AG10803 (cell line): ENCODE results near the gene UBA3.

ENCODE experiments used
- DNase-seq: peaks from one replicate; pipeline ENCODE4 v3.0.0; 2010; ENCODE audit warnings: low read depth
- H3K4me3 ChIP-seq: 2 replicates; pipeline ENCODE4 v1.5.1; 2011; ENCODE audit warnings: mild to moderate bottlenecking, low read length, control low read depth
- TF ChIP-seq, protein P1 (sequence below): conservative IDR thresholded peaks from 2 replicates; pipeline ENCODE4 v1.5.1; 2011; ENCODE audit warnings: mild to moderate bottlenecking, low read length, control low read depth, inconsistent platforms

Gene UBA3

GRCh38 chr3:69072928-69073327, 7.2 kb downstream of the UBA3 start:
- no peak overlapping the region for H3K4me3 ChIP-seq
- DNase-seq = no peak
- TF ChIP-seq, protein P1, sequence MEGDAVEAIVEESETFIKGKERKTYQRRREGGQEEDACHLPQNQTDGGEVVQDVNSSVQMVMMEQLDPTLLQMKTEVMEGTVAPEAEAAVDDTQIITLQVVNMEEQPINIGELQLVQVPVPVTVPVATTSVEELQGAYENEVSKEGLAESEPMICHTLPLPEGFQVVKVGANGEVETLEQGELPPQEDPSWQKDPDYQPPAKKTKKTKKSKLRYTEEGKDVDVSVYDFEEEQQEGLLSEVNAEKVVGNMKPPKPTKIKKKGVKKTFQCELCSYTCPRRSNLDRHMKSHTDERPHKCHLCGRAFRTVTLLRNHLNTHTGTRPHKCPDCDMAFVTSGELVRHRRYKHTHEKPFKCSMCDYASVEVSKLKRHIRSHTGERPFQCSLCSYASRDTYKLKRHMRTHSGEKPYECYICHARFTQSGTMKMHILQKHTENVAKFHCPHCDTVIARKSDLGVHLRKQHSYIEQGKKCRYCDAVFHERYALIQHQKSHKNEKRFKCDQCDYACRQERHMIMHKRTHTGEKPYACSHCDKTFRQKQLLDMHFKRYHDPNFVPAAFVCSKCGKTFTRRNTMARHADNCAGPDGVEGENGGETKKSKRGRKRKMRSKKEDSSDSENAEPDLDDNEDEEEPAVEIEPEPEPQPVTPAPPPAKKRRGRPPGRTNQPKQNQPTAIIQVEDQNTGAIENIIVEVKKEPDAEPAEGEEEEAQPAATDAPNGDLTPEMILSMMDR = no peak

DNA sequence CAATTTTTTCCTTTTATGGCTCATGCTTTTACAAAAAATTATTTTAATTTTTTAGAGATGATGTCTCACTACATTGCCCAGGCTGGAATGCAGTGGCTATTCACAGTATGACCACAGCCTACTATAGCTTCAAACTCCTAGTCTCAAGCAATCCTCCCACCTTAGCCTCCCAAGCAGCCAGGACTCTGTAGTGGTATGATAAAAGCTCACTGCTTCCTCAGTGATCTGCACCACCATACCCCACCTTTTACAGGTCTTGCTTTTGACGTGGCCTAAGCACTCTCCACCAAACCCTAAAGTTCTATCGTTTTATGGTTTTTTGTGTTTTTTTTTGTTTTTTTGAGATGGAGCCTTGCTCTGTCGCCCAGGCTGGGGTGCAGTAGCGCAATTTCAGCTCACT, 14.0 kb downstream of the UBA3 start:
- H3K4me3 ChIP-seq = no peak overlapping the region
- no peak for DNase-seq
- TF ChIP-seq, protein P1 = no peak

- H3K4me3 ChIP-seq = no peak overlapping the region
- TF ChIP-seq, protein P1 = no peak
- DNase-seq = no peak
Measured at GRCh38 chr3:69065318-69065964, 14.7 kb downstream of the UBA3 start.

DNA sequence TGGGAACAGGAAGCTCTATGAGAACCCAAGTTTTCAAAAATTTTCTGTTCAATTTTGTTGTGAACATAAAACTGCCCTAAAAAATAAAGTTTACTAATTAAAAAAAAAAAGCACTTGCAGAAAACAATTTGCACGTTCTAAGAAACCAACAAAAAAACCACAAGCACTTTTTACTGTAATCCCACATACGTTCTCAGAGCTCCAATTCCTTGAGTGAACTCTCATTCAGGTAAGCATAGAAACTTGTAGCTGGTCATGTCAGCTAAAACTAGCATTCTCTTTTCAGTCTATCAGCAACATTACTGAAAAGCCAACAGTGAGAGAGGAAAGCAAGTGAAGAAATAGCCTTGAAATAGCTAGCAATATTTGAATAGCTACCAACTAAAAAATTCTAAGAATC, 16.5 kb downstream of the UBA3 start:
- TF ChIP-seq, protein P1 = no peak
- DNase-seq = no peak
- no peak overlapping the region for H3K4me3 ChIP-seq

DNA sequence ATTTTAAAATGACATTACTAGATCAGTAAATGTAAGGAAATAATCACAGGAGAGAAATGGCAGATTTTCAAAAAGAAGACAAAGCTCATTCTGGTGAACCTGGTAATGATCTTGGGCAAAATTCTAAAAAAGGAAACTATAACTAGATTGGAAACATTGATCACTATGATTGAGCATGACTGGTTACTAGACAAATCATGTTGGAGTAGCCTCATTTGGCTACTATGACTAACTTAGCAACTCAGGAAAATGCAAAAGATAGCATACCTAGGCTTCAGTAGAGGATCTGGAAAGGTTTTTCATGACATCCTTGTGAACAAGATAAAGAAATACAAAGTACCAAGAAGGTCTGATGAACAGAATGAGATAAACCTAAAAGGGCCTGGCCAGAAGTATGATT, 20.5 kb downstream of the UBA3 start:
- DNase-seq = no peak
- no peak overlapping the region for H3K4me3 ChIP-seq
- TF ChIP-seq, protein P1 = no peak

- TF ChIP-seq, protein P1 = no peak
- H3K4me3 ChIP-seq = no peak overlapping the region
- no peak for DNase-seq
Measured at GRCh38 chr3:69058947-69059224, 21.3 kb downstream of the UBA3 start.

DNA sequence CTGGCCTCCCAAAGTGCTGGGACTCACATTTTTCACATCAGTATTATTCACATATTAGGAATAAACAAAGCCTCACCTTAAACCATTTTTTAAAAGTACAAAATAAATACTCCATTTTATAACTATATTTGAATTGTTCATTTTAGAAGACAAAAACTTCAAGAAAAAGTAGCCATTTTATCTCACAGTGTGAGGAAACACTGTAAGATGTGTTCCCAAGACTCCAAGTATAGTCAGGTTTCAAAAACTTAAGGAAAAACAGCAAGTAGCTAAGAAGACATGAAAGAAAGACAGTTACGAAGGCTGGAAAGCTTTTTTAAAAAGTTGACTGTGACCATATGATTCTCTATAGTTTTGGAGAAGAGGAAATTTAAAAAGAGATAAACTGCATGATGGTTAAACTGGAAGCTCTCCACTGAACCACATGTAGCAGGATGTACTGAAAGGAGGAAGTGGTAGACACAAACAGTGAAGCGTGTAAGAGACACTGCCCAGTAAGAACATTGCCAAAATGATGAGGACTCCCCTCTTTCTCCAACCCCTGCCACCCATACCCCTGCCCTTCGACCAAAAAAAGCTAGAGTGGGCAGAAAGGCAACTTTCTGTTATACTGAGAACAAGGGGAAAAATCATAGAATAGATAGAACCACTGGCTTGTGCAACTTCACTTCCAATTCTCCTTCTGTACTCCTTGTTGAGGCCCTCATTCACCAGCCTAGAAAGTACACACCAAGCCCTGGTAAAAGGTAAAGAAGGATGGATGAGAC, 21.8 kb downstream of the UBA3 start:
- TF ChIP-seq, protein P1 = no peak
- H3K4me3 ChIP-seq = no peak overlapping the region
- no peak for DNase-seq
